HG03175 (cell line): ENCODE results near the gene DSG4.

Experiments
- ATAC-seq: cut with Tn5 transposase; IDR thresholded peaks from one replicate; pipeline ENCODE4 v1.9.1; 2021; ENCODE audit warnings: mild to moderate bottlenecking, moderate library complexity; ENCODE audit not compliant: unreplicated experiment

DSG4 gene

DNA sequence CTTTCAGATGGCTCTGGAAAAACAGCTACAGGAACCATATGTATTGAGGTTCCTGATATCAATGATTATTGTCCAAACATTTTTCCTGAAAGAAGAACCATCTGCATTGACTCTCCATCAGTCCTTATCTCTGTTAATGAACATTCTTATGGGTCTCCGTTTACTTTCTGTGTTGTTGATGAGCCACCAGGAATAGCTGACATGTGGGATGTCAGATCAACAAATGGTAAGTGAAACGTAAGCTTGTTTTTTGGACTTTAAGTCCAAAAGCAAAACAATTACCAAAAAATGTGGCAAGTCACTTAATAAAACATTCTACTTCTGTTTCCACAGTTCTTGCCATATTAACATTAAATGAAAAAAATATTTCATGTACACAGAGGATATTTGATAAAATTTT lies 26.8 kb downstream of the DSG4 start:
- no peak for ATAC-seq

DNA sequence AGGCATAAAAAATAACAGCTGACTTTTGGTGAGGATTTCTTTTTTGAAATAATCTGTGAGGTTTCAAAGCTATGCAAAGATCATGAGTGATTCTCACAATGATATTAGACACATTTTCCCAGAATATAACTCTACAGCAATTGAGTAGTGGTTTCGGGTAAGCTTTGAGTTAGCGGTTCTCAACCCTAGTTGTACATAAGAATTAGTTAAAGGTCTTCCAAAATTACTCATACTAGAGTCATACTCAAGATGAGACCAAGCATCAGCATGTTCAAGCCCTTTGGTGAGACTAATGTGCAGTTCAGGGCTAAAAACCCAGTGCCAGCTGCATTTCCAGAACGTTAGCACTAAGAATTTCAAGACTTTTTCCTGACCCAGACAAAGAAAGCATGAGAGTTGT lies 31.1 kb downstream of the DSG4 start:
- no peak for ATAC-seq

- ATAC-seq, result no peak
Observed at GRCh38 chr18:31409276-31409675, 32.7 kb downstream of the DSG4 start.

DNA sequence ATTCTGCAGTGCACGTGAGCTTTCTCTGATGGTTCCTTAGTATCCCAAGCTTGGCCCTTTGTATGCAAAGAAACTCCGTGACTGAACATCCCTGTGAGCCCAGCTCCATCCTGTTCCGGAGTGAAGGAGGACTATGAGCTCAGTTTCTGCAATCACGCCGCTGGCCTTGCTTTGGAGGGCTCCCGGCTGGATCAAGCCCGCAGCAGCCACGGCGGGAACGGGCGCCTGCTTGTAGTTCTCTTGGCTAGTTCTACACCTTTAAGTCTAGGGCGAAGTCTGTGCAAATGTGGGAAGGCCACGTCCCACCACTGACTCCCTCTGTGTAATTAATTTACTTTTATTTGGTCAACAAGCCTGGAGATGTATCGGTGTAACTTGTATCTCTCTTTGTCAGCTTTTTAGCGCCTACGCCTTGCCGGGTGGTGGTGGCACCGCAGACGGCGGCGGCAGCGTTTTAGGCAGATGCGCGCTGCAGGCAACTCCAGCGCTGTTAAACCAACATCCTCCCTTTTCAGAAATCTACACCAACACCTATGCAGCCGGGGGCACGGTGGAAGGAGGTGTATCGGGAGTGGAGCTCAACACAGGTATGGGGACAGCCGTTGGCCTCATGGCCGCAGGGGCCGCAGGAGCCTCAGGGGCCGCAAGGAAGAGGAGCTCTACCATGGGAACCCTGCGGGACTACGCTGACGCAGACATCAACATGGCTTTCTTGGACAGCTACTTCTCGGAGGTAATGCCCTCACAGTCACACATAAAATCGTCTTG lies 34.3 kb downstream of the DSG4 start:
- ATAC-seq, result no peak

- ATAC-seq, result no peak
Observed at GRCh38 chr18:31413137-31413536, 36.6 kb downstream of the DSG4 start.

GRCh38 chr18:31417850-31418249 lies 41.3 kb downstream of the DSG4 start:
- ATAC-seq, result no peak

- ATAC-seq, result no peak
Observed at GRCh38 chr18:31419457-31419932, 42.9 kb downstream of the DSG4 start.

DNA sequence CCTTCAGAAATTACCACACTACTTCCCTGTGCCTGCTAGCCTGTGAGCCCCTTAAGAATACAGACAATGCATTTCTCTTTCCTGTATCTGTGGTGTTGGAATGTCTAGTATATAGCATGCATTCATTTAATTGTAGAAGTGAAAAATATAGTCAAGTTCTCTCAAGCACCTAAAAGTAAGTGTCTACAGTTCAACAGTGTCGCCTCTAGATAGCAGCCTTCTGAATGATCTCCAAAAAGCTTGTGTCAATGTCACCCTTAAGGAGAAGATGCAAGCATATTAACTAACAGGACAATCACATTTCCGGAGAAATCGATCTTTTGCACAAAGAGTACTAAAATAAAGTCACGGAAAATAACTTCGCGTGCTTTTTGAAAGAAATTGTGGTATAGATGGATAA lies 43.5 kb downstream of the DSG4 start:
- no peak for ATAC-seq

DNA sequence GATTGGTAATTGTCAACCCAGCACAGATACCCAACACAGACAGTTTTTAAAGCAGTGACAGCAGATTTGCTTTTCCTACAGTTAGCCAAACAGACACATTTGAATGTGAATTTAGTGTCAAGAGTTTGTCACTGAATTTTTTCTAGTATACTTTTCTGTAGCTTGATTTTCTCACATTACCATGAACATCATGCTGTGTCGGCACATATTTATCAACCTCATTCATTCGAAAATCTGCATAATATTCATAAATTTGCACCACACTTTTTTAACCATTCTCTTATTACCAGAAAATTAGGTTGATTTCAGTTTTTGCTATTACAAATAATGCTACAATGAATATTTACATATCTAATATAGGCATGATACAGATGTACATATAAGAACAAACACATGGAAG lies 43.9 kb downstream of the DSG4 start:
- no peak for ATAC-seq

- peak; percentile 79 for ATAC-seq
Observed at GRCh38 chr18:31424383-31424988, 47.9 kb downstream of the DSG4 start.

DNA sequence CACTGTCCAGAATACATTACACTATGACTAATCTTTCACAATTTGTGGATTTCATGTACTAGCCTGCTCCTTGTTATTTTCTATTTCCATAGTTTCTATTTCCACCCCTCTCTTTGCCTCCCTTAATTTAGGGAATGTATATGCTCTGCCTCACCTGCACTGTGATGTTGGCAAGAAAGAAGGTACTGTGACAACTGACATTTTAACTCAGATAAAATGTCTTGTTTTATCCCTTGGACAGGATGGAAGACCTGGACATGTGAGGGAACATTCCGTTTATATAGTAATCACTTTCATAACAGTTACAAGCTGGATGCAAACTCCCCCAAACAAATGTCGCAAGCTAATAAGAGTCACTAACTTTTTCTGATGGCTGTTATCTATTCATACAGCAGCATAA lies 49.4 kb downstream of the DSG4 start:
- no peak for ATAC-seq

GRCh38 chr18:31426871-31427406 lies 50.4 kb downstream of the DSG4 start:
- no peak for ATAC-seq

- ATAC-seq, result no peak
Observed at GRCh38 chr18:31428211-31428610, 51.6 kb downstream of the DSG4 start.

- ATAC-seq, result no peak
Observed at GRCh38 chr18:31429623-31430022, 53.0 kb downstream of the DSG4 start.

DNA sequence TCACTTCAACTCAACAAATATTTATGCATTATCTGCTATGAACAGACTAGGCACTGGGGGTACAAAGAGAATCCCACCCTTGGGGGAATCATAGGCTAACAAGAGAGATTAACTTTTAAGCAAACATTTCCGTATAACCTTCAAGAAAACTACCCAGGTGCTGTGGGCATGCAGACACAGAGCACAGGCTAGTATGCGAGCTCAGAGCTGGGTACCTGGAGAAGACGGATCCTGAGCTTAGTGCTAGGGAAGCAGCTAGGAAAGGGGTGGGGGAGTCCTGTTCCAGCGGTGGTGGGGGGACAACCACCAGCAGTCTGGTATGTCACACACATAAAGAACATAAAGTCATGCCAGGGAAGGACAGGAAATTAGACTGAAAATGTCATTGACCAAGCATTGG lies 53.5 kb downstream of the DSG4 start:
- ATAC-seq, result no peak

DNA sequence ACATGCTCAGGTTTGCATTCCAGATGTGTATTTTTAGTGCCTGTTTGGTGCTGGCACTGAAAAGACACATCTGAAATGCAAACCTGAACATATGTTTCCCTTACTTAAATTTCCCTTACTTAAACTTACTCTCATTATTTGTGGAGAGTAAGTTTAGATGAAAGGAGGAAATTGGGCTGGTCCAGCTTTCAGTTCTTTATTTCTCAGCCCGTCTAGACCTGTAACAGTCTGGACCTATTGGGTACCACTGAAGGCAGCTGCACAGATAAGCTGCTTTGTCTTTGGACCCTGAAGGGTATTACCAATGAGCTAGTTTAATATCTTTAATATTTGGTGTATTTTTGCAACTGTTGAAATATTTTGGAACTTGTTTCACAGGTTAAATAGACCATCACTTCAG lies 54.0 kb downstream of the DSG4 start:
- no peak for ATAC-seq

- ATAC-seq, result no peak
Observed at GRCh38 chr18:31432316-31432715, 55.7 kb downstream of the DSG4 start.

DNA sequence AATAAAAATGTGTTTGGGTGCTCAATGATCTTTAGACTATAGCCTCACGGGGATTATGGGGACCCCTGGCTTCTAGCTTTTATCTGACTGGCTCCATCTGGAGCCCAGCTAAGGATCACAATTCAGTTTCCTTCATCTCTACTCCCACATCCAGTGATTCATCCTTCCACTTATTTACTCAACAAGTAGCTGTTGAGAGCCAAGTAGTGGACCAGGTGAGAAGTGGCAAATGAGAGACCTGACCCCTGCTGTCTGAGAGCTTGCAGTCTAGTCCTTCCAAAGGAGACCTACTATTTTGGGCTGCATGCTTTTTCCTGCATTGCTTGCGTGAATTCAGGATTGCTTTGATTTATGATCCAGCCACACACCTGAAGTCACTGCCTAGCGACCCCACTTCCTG lies 60.2 kb downstream of the DSG4 start:
- ATAC-seq, result no peak

- no peak for ATAC-seq
Observed at GRCh38 chr18:31438402-31438801, 61.8 kb downstream of the DSG4 start.

- ATAC-seq, result no peak
Observed at GRCh38 chr18:31439807-31440325, 63.3 kb downstream of the DSG4 start.

GRCh38 chr18:31440787-31441186 lies 64.2 kb downstream of the DSG4 start:
- ATAC-seq, result no peak

GRCh38 chr18:31441493-31441892 lies 64.9 kb downstream of the DSG4 start:
- no peak for ATAC-seq
